ENCODE results near the gene TMTC2. TPM values are rescaled to one million over a fixed set of nuclear protein-coding genes. Genes with fewer than 3 reads are reported as not detected.
"Not testable (repeated sequence)": the region's sequence is repeated elsewhere in the genome, so short reads cannot be mapped to it uniquely, and the experiment has no call there.

Gene TMTC2
- polyA plus RNA-seq, 1 donor from 2014 or later: 20.6 TPM

- Histone ChIP-seq H3K27me3 (ENCODE audit: insufficient read depth, low read depth, low read length) (no peaks in the 10 kb centered on the region), H3F3A (ENCODE audit: insufficient read depth, low read length, poor library complexity, severe bottlenecking) (no peaks in the 10 kb centered on the region), H3K4me3 (ENCODE audit: low read length) (no peak overlapping the region), H4K20me1 (ENCODE audit: insufficient read depth) (no peaks in the 10 kb centered on the region), H3K36me3 (ENCODE audit: insufficient read depth, low read length) (no peaks in the 10 kb centered on the region), H3K27ac (ENCODE audit: low read length) (no peak overlapping the region), H3K4me2 (ENCODE audit: low read length) (no peak overlapping the region), H2AFZ (ENCODE audit: low read depth, low read length) (no peak overlapping the region), H3K9me3 (ENCODE audit: low read length) (no peaks in the 10 kb centered on the region), H3K9ac (ENCODE audit: low read length) (no peak overlapping the region), H3K79me2 (replicated peaks; ENCODE audit: insufficient read depth, low read length) (no peaks in the 10 kb centered on the region), H3K9me2 (ENCODE audit: insufficient read depth, low read length) (no peaks in the 10 kb centered on the region)
- TF ChIP-seq MXI1 (conservative IDR thresholded peaks at IDR 0.05; ENCODE audit: poor library complexity, severe bottlenecking) (no peak), REST (IDR thresholded peaks at IDR 0.05; ENCODE audit: borderline replicate concordance) (no peak), SMC3 (conservative IDR thresholded peaks at IDR 0.05; ENCODE audit: poor library complexity) (no peak), POLR2AphosphoS5 (IDR thresholded peaks at IDR 0.05) (peak; percentile 10)
Measured at GRCh38 chr12:82803201-82803600, 116.5 kb downstream of the TMTC2 start.

- H3K9ac ChIP-seq (ENCODE audit: low read length): no peak overlapping the region
- no peaks in the 10 kb centered on the region for H3K9me3 ChIP-seq (ENCODE audit: low read length)
- no peak overlapping the region for H2AFZ ChIP-seq (ENCODE audit: low read depth, low read length)
- H3K27ac ChIP-seq (ENCODE audit: low read length): no peak overlapping the region
- H4K20me1 ChIP-seq (ENCODE audit: insufficient read depth): no peaks in the 10 kb centered on the region
- no peaks in the 10 kb centered on the region for H3K27me3 ChIP-seq (ENCODE audit: insufficient read depth, low read depth, low read length)
- no peak overlapping the region for H3K4me3 ChIP-seq (ENCODE audit: low read length)
- no peaks in the 10 kb centered on the region for H3F3A ChIP-seq (ENCODE audit: insufficient read depth, low read length, poor library complexity, severe bottlenecking)
- no peak overlapping the region for H3K4me2 ChIP-seq (ENCODE audit: low read length)
- peaks cover under 1% of the 10 kb centered on the region for H3K79me2 ChIP-seq (replicated peaks; ENCODE audit: insufficient read depth, low read length)
- H3K36me3 ChIP-seq (ENCODE audit: insufficient read depth, low read length): no peaks in the 10 kb centered on the region
- H3K9me2 ChIP-seq (ENCODE audit: insufficient read depth, low read length): peaks cover 2% of the 10 kb centered on the region
- no peak for TF ChIP-seq SMC3 (conservative IDR thresholded peaks at IDR 0.05; ENCODE audit: poor library complexity)
- TF ChIP-seq EZH2 (IDR thresholded peaks at IDR 0.05; ENCODE audit: borderline replicate concordance, insufficient read depth, low read length, poor library complexity, severe bottlenecking): no peak
- TF ChIP-seq EP300 (conservative IDR thresholded peaks at IDR 0.05; ENCODE audit: poor library complexity, severe bottlenecking): no peak
- no peak for TF ChIP-seq REST (IDR thresholded peaks at IDR 0.05; ENCODE audit: borderline replicate concordance)
- no peak for TF ChIP-seq MXI1 (conservative IDR thresholded peaks at IDR 0.05; ENCODE audit: poor library complexity, severe bottlenecking)
- no peak for TF ChIP-seq RAD21 (conservative IDR thresholded peaks at IDR 0.05)
- no peak for TF ChIP-seq TAF1 (IDR thresholded peaks at IDR 0.05; ENCODE audit: low read depth)
- TF ChIP-seq POLR2AphosphoS5 (IDR thresholded peaks at IDR 0.05): no peak
- TF ChIP-seq CTCF (IDR thresholded peaks at IDR 0.05; ENCODE audit: poor library complexity, severe bottlenecking): no peak
Measured at GRCh38 chr12:82804601-82805000, 117.9 kb downstream of the TMTC2 start.

GRCh38 chr12:82805004-82805403 is 118.3 kb downstream of the TMTC2 start:
- H3K4me3 ChIP-seq (ENCODE audit: low read length); H3K27ac ChIP-seq (ENCODE audit: low read length): not testable (repeated sequence)

More at GRCh38 chr12:82805004-82805403, 118.3 kb downstream of the TMTC2 start:
- not testable (repeated sequence) for H3K36me3 ChIP-seq (ENCODE audit: insufficient read depth, low read length); H3K4me2 ChIP-seq (ENCODE audit: low read length); H3K79me2 ChIP-seq (replicated peaks; ENCODE audit: insufficient read depth, low read length); H3F3A ChIP-seq (ENCODE audit: insufficient read depth, low read length, poor library complexity, severe bottlenecking); H3K9me2 ChIP-seq (ENCODE audit: insufficient read depth, low read length); H4K20me1 ChIP-seq (ENCODE audit: insufficient read depth); H2AFZ ChIP-seq (ENCODE audit: low read depth, low read length); H3K27me3 ChIP-seq (ENCODE audit: insufficient read depth, low read depth, low read length); H3K9me3 ChIP-seq (ENCODE audit: low read length); H3K9ac ChIP-seq (ENCODE audit: low read length)
